Brain pericyte (primary cell): ENCODE measurements around the gene SERPINE1.
"Not testable (repeated sequence)": the region's sequence is repeated elsewhere in the genome, so short reads cannot be mapped to it uniquely, and the experiment has no call there.

ENCODE experiments used
- DNase-seq: peaks from one replicate; pipeline ENCODE4 v3.0.0-alpha.2; 2012; ENCODE audit warnings: low read depth, low spot score

Gene SERPINE1

DNA sequence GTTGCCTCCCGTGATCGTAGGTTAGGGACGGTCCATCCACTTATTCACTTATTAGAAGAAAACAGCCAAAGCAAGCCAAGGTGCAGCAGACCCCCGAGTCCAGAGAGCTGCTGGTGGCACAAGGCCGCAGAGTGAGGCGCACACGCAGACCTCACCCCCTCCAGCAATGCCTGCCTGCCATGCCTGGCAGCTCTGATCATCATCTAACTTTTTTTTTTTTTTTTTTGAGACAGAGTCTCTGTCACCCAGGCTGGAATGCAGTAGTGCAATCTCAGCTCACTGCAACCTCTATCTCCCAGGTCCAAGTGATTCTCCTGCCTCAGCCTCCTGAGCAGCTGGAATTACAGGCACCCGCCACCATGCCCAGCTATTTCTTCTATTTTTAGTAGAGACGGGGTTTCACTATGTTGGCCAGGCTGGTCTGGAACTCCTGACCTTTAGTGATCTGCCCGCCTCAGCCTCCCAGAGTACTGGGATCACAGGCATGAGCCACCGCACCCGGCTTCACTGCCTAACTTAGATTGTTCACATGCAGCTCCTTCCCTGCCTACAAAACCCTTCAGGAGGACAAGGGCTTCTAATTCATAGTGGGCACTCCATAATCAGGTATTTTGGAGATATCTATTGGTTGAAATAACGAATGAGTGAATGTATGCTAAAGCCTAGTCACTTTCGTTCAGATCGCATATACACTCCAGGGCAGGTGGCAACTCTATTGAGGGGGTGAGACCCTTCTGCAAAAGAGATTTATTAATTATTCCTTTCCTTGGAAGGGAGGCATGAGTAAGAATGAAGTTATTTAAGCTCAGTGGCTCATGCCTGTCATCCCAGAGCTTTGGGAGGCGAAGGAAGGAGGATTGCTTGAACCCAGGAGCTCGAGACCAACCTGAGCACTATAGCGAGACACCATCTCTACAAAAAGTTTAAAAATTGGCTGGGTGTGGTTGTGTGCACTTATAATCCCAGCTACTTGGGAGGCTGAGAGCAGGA is 25.8 kb upstream of the SERPINE1 start:
- DNase-seq = no peak

DNA sequence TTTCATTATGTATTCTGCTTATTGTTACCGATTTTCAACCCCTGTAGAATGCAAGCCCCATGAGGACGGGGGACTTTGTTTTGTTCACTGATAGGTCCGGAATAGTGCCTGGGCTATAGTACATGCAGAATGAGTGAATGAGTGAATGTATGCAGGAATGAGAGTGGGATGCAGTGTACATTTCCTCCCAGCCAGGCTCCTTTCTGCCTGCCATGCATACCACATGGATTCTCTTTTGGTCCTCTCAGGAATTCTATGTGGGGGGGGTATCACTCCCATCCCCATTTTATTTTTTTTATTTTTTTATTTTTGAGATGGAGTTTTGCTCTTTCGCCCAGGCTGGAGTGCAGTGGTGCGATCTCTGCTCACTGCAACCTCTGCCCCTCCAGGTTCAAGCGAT is 24.9 kb upstream of the SERPINE1 start:
- DNase-seq = no peak

DNA sequence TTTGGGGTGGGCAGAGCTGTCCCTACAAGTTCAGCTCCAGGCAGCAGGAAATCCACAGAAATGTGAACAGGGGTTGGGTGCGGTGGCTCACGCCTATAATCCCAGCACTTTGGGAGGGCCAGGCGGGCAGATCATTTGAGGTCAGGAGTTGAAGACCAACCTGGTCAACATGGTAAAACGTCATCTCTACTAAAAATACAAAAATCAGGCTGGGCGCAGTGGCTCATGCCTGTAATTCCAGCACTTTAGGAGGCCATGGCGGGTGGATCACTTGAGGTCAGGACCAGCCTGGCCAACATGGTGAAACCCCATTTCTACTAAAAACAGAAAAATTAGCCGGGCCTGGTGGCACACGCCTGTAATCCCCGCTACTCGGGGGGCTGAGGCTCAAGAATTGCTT is 23.2 kb upstream of the SERPINE1 start:
- not testable (repeated sequence) for DNase-seq

DNA sequence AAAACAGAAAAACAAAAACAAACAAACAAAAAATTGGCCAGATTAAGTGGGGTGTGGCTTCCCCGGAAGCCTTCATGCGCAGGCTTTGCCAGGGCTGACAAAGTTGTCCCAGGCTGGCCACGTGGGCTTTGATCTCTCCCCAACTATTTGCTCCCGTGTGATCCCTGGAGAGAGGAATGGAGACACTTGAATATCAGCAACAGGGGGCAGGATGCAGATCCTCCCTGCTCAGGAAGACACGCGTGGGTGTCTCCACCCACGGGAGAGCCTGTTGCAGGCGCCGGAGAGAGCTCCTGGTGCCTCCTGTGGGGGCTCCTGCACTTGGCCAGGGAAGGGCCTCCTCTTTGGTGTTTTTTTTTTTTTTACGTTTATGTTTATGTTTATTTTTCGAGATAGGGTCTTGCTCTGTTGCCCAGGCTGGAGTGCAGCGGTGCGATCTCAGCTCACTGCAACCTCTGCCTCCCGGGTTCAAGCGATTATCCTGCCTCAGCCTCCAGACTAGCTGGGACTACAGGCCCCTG is 22.7 kb upstream of the SERPINE1 start:
- DNase-seq = no peak

DNA sequence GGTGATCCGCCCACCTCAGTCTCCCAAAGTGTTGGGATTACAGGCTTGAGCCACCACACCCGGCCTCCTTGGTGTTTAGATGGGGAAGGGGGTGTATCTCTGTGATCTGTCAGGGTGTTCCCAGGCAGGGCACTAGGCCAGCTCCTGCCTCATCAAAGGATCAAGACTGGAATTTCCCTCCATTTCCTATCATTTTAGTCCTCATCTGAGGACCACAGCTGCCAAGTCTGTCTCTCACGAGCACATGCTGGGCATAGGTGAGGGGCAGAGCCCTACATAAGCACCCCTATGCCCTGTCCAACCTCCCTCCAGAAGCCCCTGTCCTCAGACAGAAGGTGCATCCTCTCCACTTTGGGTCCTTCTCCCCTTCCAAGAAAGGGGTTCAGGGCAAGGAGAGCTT is 22.1 kb upstream of the SERPINE1 start:
- DNase-seq = no peak

DNA sequence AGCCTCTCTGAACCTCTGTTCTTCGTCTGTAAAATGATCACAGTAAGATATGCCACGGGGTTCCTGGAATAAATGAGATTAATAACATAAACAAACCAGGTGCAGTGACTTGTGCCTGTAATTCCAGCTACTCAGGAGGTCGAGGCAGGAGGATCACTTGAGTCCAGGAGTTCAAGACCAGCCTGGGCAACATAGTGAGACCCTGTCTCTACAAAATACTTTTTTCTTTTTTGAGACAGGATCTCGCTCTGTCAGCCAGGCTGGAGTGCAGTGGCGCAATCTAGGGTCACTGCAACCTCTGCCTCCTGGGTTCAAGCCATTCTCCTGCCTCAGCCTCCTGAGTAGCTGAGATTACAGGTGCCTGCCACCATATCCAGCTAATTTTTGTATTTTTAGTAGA is 21.7 kb upstream of the SERPINE1 start:
- not testable (repeated sequence) for DNase-seq

DNA sequence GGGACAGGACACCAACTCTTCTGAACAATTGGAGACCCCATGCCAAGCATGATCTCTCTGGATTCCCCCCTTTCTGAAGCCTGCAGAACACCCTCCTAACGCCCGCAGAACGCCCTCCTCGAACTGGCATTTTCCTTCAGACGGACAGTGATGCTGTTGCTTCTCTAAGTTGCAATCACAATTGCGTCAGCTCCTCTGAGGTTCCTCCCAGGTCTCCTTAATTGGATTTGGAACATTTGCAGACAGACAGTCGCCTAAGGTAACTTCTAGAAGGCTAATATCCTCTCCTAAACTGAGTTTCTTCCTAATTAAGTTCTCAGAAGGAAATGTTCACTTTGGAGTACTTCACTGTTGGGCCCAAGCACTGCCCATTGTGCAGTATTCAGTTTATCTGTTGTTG is 20.5 kb upstream of the SERPINE1 start:
- no peak for DNase-seq

DNA sequence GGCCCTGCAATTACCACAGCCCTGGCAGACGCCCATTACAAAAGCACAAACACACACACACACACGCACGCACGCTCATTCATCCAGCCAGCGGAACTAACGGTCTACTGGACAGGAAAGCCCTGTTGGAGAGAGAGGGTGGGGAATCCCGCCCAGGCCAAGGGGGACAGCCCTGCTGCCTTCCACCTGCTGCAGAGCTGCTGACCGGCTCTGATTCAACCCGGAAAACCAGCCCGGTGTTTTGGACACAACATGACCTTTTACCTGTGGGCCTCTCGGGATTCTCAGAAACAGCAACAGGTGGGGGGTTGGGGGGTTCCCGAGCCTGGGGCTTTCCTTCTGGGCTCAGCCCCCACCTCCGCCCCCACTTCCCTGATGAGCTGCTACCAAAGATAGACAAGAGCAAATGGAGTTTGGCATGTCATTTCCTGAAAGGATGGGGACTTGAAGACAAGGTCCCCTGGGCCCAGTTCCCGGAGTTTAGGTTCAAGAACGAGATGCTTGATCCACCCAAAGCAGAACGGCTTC is 18.5 kb upstream of the SERPINE1 start:
- no peak for DNase-seq

DNA sequence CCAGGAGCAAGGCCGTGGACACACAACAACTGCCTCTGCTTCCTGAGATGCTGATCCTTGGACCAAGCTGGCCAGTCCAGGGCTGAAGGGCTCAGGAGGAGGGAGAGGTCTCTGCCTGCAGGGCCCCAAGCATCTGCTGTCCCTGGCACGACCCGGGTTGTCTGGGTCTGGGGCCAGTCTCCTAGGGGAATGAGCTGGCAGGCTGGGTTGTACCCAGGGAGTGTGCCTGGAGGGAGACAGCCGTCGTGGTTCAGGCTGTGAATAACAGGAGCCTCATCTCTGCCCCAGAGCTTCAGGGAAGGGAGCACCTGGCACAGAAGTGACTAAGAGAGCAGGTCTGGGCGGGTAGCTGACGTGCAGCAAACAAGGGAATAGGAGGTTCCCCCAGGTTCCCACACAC is 17.9 kb upstream of the SERPINE1 start:
- no peak for DNase-seq

DNA sequence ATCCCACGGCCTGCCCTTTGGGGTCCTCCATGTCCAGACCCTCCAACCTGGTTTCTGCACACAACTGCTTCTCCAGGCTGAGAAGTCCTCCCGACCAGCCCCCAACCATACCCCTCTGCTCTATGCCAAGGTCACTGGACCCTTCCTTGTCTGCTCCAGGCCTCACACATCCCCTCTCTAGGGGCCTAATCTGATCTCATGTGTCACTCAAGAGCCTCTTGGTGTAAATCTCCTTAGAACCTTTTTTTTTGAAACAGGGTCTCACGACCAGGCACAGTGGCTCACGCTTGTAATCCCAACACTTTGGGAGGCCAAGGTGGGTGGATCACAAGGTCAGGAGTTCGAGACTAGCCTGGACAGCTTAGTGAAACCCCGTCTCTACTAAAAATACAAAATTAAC is 17.5 kb upstream of the SERPINE1 start:
- no peak for DNase-seq

DNA sequence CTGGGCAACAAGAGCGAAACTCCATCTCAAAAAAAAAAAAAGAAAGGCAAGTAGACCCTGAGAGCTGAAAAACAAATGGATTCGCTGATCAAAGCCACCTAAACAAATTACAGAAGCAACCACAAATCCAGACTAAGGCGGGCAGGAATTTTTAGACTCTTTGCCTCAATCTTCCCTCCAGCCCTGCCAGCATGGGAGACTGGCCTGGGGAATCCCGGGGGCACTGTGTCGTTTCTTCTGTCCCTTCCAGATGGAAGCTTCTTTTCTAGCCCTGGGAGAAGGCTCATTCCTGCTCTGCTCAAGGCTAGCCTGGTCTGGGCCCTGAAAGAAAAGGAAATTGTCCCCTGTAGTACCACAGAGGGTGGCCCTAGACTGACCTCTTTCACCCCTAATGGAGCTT is 15.6 kb upstream of the SERPINE1 start:
- DNase-seq = no peak

DNA sequence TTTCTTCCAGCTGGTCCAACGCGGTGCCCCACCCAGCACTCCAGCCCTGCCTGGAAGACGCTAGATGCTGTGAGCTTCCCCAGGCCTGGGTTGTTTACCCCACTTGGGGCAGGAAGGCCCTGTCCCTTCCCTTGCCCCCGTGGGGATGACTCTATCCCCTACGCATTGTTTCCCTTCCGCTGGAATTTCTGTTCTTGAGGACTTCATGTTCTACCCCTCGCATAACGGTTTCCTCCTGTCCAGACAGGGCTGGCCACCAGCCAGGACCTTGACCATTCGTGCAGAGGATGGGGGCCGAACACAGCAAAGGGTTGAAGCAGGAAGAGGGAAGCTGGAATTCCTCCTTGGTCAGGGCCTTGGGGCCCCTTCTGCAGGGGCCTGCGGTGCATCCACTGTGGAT is 14.7 kb upstream of the SERPINE1 start:
- DNase-seq = no peak

DNA sequence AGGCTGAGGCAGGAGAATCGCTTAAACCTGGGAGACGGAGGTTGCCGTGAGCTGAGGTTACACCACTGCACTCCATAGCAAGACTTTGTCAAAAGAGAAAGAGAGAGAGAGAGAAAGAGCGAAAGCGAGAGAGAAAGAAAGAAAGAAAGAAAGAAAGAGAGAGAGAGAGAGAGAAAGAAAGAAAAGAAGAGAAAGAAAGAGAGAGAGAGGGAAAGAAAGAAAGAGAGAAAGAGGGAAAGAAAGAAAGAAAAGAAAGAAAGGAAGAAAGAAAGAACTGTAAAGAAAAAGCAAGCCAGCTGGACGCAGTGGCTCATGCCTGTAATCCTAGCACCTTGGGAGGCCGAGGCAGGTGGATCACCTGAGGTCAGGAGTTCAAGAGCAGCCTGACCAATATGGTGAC is 13.8 kb upstream of the SERPINE1 start:
- DNase-seq = not testable (repeated sequence)

DNA sequence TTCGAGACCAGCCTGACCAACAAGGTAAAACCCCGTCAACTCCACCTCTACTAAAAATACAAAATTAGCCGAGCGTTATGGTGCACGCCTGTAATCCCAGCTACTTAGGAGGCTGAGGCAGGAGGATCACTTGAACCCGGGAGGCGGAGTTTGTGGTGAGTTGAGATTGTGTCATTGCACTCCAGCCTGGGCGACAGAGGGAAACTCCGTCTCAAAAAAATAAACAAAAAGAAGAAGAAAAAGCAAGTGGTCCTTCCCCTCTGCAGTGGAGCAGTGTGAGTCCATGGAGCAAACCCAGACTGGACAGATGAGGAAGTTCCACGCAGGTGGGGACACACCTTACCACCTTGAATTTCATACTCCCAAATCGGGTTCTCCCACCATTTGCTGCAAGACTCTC is 13.1 kb upstream of the SERPINE1 start:
- no peak for DNase-seq

DNA sequence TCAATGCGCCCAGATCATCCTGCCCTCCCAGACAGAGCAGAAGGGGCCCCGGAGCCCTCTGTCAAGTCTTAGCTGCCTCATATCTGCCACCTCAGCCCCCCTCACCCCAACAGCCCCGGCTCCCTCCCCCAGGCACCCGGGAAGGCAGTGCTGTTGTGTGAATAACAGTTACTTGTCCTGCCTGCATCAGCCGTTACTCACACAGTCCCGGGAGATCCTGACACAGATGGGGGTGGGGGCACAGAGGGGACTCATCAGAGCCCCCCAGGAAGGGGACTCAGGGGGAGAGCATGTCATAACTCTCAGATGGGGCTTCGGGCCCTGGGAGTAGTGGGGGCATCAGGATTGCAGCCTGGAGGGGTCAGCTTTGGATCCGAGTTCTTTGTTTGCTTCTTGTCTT is 12.4 kb upstream of the SERPINE1 start:
- DNase-seq = no peak

DNA sequence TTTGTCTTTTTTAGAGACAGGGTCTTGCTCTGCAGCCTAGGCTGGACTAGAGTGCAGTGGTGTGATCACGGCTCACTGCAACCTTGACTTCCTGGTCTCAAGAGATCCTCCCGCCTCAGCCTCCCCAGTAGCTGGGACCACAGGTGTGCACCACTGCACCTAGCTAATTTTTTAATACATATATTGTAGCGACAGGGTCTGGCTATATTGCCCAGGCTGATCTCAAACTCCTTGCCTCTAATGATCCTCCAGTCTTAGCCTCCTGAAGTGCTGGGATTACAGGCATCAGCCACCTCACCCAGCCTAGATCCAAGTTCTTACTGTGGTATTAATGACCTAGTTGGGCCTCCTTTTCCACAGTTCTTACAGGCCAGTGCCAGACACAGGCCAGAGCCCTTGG is 11.7 kb upstream of the SERPINE1 start:
- DNase-seq = no peak

DNA sequence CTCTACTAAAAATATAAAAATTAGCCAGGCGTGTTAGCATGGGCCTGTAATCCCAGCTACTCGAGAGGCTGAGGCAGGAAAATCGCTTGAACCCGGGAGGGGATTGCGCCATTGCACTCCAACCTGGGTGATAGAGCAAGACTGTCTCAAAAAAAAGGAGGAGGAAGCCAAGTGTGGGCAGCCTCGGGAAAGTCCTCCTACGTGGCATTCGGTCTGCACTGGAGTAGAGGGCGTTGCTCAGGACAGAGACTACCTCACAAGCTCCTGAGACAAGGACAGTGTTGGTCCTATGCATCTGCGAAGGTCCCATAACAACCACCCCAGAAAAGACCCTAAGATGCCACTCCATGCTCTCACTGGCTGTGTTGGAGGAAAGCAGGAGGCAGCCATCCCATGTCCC is 10.0 kb upstream of the SERPINE1 start:
- DNase-seq = no peak

DNA sequence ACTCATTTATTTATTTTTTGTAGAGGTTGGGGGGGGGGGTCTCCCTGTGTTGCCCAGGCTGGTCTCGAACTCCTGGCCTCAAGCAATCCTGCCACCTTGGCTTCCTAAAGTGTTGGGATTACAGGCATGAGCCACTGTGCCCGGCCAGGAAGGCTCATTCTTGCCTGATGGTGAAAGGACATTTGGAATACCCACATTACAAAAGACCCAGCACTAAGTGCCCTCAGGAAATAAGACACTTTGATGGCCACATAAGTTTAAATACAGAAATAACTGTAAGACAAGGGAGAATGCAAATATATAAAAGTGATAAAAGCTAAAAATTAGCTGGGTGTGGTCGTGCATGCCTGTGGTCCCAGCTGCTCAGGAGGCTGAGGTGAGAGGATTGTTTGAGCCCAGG is 8.0 kb upstream of the SERPINE1 start:
- no peak for DNase-seq

DNA sequence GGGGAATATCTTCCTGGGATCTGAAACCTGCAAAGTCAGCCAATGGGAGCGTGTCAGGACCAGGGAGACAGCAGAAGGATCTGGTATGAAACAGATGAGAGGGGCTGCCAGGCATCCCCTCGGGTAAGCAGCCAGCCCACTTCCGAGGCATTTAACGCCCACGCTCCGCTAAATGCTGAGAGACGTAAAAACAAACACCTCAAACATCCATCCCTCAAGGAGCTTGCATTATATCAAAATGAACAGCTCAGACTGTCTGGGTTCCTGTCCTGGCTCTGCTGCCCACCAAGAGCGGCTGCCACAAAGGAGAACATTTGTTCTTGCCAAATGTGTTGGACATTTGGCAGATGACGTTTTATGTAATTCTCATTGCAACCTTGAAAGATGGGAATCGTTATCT is 7.0 kb upstream of the SERPINE1 start:
- DNase-seq = no peak

DNA sequence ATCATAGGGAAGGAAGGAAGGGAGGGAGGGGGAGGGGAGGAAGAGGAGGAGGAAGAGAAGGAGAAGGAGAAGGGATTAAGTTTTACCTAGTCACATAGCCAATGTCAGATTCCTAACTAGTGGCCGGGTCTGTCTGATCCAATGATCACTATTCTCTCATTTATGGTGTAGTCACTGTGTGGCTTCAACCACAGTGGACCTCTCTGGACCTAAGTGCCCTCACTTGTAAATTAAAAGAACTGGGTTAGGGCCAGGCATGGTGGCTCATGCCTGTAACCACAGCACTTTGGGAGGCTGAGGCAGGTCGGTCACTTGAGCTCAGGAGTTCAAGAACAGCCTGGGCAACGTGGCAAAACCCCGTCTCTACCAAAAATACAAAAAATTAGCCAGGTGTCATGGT is 6.6 kb upstream of the SERPINE1 start:
- no peak for DNase-seq

DNA sequence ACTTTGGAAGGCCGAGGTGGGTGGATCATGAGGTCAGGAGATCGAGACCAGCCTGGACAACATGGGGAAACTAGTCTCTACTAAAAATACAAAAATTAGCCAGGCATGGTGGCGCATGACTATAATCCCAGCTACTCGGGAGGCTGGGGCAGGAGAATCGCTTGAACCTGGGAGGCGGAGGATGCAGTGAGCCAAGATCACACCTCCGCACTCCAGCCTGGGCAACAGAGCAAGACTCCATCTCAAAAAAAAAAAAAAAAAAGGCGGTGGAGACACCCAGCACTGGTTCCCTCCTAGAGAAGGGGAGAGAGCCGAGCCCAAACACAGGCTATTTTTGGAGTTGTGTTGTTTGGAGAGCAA is 5.3 kb upstream of the SERPINE1 start:
- DNase-seq = not testable (repeated sequence)

DNA sequence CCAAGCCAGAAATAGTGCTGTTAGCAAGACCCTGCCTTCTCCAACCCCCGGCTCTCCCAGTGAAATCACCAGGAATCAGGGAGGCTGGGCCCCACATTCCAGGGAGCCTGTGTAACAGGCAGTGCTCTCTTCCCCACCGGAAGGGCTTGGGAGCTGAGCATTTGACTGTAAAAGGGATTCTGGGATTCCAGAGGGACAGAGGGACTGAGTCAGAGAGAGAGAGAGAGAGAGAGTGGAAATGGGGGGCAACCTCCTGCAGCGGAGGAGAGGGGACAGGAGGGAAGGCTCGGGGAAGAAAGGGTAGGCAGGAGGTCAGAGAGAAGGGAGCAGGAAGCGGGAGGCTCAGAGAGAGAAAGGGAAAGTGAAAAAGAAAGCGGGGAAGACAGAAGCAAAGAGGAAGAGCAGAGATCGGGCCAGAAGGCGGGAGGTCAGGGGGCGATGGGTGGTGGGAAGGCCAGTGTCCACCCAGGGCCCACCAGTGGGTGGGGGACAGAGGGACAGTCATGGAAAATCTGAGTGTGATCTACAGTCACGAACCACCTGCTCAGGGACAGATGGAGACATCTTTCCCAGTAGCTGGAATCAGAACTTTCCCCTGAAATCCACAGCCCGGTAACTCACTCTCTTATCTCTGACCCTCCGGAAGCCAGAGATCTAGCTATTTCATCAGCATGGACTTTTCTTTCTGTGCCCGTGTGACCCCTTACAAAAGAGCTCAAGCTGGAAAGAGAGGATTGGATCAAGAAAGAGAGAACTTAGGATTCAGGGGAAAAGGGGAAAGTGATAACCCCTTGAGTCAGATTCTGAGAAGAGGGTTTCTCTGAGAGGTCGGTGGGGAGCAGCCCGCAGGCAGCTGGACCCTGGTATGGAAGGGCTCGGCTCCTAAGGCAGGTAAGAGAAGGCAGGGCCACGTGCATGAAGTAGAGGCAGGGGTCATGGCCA is 4.6 kb upstream of the SERPINE1 start:
- DNase-seq = peak; percentile 47
